HEK293 (cell line): Measurements from ENCODE around the gene AKR7A2.
A peak's percentile ranks its signal among the peaks of the same experiment; 100 is the strongest.

Source experiments
- CTCF ChIA-PET: fragments of 350-600 bp; formaldehyde crosslinking; extraction: SDS; loops from one replicate; lab custom pipeline; 2021; ENCODE audit warnings: antibody characterized with exemption; lab: Yijun Ruan, JAX
- POLR2A ChIA-PET: fragments of 300-600 bp; formaldehyde crosslinking; extraction: SDS; loops from one replicate; lab custom pipeline; 2020; ENCODE audit warnings: antibody characterized with exemption, inconsistent platforms; lab: Yijun Ruan, JAX
- H3K27ac ChIP-seq: fragments of 200-500 bp; sonication (Bioruptor generic); 2 replicates; pipeline ENCODE4 v1.5.1; 2014; ENCODE audit warnings: low read depth, low read length, control low read depth, inconsistent platforms; ENCODE audit errors: extremely low read depth
- H3K36me3 ChIP-seq, 2 experiments: fragments of 200-500 bp in 1 of 2; sonication (Bioruptor generic) in 1 of 2; 1 replicate in 1 of 2; 2 replicates in 1 of 2; pipeline ENCODE4 v1.5.1; 2014 to 2017; ENCODE audit warnings: inconsistent platforms in 2 of 2, low read length in 2 of 2; ENCODE audit not compliant: control insufficient read depth in 2 of 2, insufficient read depth in 1 of 2
- H3K4me1 ChIP-seq: fragments of 200-500 bp; sonication (Bioruptor generic); 2 replicates; pipeline ENCODE4 v1.5.1; 2014; ENCODE audit warnings: mild to moderate bottlenecking, low read length, inconsistent platforms; ENCODE audit not compliant: control insufficient read depth, insufficient read depth
- H3K4me3 ChIP-seq: 2 replicates; pipeline ENCODE4 v1.5.1; 2011; ENCODE audit warnings: low read depth, mild to moderate bottlenecking, control low read depth, low read length, moderate library complexity
- H3K9me3 ChIP-seq: fragments of 200-500 bp; sonication (Bioruptor generic); 2 replicates; pipeline ENCODE4 v1.5.1; 2014; ENCODE audit warnings: low read depth, low read length, inconsistent platforms; ENCODE audit not compliant: control insufficient read depth, insufficient read depth
- BCL11B ChIP-seq: fragments of 450-650 bp; formaldehyde crosslinking; IDR thresholded peaks from 2 replicates; pipeline ENCODE4 v1.5.1; 2016; ENCODE audit warnings: low read depth, missing biosample characterization, missing genetic modification characterization
- CTCF ChIP-seq: fragments of 450-650 bp; formaldehyde crosslinking; IDR thresholded peaks from 2 replicates; pipeline ENCODE4 v1.5.1; 2016; ENCODE audit warnings: missing biosample characterization, missing genetic modification characterization
- ELK4 ChIP-seq: IDR thresholded peaks from 2 replicates; pipeline ENCODE4 v1.6.1; 2011; ENCODE audit warnings: mild to moderate bottlenecking, low read depth, low read length, borderline replicate concordance
- KLF1 ChIP-seq: fragments of 450-650 bp; formaldehyde crosslinking; IDR thresholded peaks from 2 replicates; pipeline ENCODE4 v1.5.1; 2016; ENCODE audit warnings: missing biosample characterization, missing genetic modification characterization
- KLF10 ChIP-seq: fragments of 450-650 bp; IDR thresholded peaks from 2 replicates; pipeline ENCODE4 v1.5.1; 2018; ENCODE audit warnings: missing biosample characterization, mild to moderate bottlenecking, missing genetic modification characterization
- KLF17 ChIP-seq: fragments of 450-650 bp; formaldehyde crosslinking; IDR thresholded peaks from 2 replicates; pipeline ENCODE4 v1.5.1; 2016; ENCODE audit warnings: missing biosample characterization, missing genetic modification characterization
- KLF9 ChIP-seq: fragments of 450-650 bp; formaldehyde crosslinking; IDR thresholded peaks from 2 replicates; pipeline ENCODE4 v1.5.1; 2016; ENCODE audit warnings: missing biosample characterization, missing genetic modification characterization, low read depth
- REPIN1 ChIP-seq: fragments of 450-650 bp; formaldehyde crosslinking; IDR thresholded peaks from 2 replicates; pipeline ENCODE4 v1.5.1; 2017; ENCODE audit warnings: missing biosample characterization, missing genetic modification characterization, low read depth
- TCF7L2 ChIP-seq: IDR thresholded peaks from 2 replicates; pipeline ENCODE4 v1.6.1; 2011; ENCODE audit warnings: low read depth, mild to moderate bottlenecking, inconsistent platforms, low read length, moderate library complexity, borderline replicate concordance
- YY1 ChIP-seq: fragments of 450-650 bp; formaldehyde crosslinking; IDR thresholded peaks from 2 replicates; pipeline ENCODE4 v1.5.1; 2018; ENCODE audit warnings: missing biosample characterization, missing genetic modification characterization
- ZFP37 ChIP-seq: fragments of 450-650 bp; formaldehyde crosslinking; IDR thresholded peaks from 2 replicates; pipeline ENCODE4 v1.5.1; 2016; ENCODE audit warnings: missing biosample characterization, missing genetic modification characterization
- ZNF133 ChIP-seq: fragments of 450-650 bp; formaldehyde crosslinking; IDR thresholded peaks from 2 replicates; pipeline ENCODE4 v1.5.1; 2016; ENCODE audit warnings: missing biosample characterization, missing genetic modification characterization
- ZNF16 ChIP-seq: fragments of 450-650 bp; formaldehyde crosslinking; IDR thresholded peaks from 2 replicates; pipeline ENCODE4 v1.5.1; 2016; ENCODE audit warnings: low read depth, missing biosample characterization, missing genetic modification characterization
- ZNF280D ChIP-seq: fragments of 450-650 bp; formaldehyde crosslinking; IDR thresholded peaks from 2 replicates; pipeline ENCODE4 v1.5.1; 2016; ENCODE audit warnings: missing biosample characterization, missing genetic modification characterization
- ZNF362 ChIP-seq: fragments of 450-650 bp; formaldehyde crosslinking; IDR thresholded peaks from 2 replicates; pipeline ENCODE4 v1.5.1; 2016; ENCODE audit warnings: missing biosample characterization, missing genetic modification characterization
- ZNF473 ChIP-seq: fragments of 450-650 bp; formaldehyde crosslinking; IDR thresholded peaks from 2 replicates; pipeline ENCODE4 v1.5.1; 2017; ENCODE audit warnings: missing biosample characterization, missing genetic modification characterization
- ZNF518A ChIP-seq: fragments of 450-650 bp; formaldehyde crosslinking; conservative IDR thresholded peaks from 2 replicates; pipeline ENCODE4 v1.5.1; 2016; ENCODE audit warnings: low read depth, missing biosample characterization, missing genetic modification characterization
- ZNF530 ChIP-seq: fragments of 450-650 bp; formaldehyde crosslinking; IDR thresholded peaks from 2 replicates; pipeline ENCODE4 v1.5.1; 2016; ENCODE audit warnings: low read depth, missing biosample characterization, missing genetic modification characterization
- ZNF544 ChIP-seq: fragments of 450-650 bp; formaldehyde crosslinking; IDR thresholded peaks from 2 replicates; pipeline ENCODE4 v1.5.0; 2017; ENCODE audit warnings: missing biosample characterization, missing genetic modification characterization
- ZNF600 ChIP-seq: fragments of 450-650 bp; formaldehyde crosslinking; IDR thresholded peaks from 2 replicates; pipeline ENCODE4 v1.5.1; 2016; ENCODE audit warnings: missing biosample characterization, missing genetic modification characterization
- ZNF707 ChIP-seq: fragments of 450-650 bp; formaldehyde crosslinking; IDR thresholded peaks from 2 replicates; pipeline ENCODE4 v1.5.1; 2016; ENCODE audit warnings: missing biosample characterization, missing genetic modification characterization
- ZNF785 ChIP-seq: fragments of 450-650 bp; formaldehyde crosslinking; IDR thresholded peaks from 2 replicates; pipeline ENCODE4 v1.5.1; 2016; ENCODE audit warnings: missing biosample characterization, missing genetic modification characterization

AKR7A2 gene

GRCh38 chr1:19344831-19345230, 32.9 kb upstream of the AKR7A2 start:
- no peak overlapping the region for H3K4me3 ChIP-seq
- ChIA-PET POLR2A (no interaction called here), CTCF (interaction anchor here (0.6 to 3.7 kb wide), 7 partner anchors 9 to 316 kb away, joined by 3 to 19 read pairs (median 5); no protein-coding TSS in a partner anchor)
- H3K27ac ChIP-seq = no peak overlapping the region
- H3K9me3 ChIP-seq = no peaks in the 10 kb centered on the region
- H3K4me1 ChIP-seq = no peaks in the 10 kb centered on the region
- no peak for TF ChIP-seq ZNF280D
- no peak for TF ChIP-seq ZNF16 (tag by site-specific recombination)
- TF ChIP-seq ZNF530 (tag by site-specific recombination) = no peak
- no peak for TF ChIP-seq TCF7L2
- no peak for TF ChIP-seq ZNF362 (tag by site-specific recombination)
- no peak for TF ChIP-seq ZNF707 (tag by site-specific recombination)
- no peak for TF ChIP-seq KLF10 (tag by site-specific recombination)
- TF ChIP-seq ZNF600 (tag by site-specific recombination) = no peak
- no peak for TF ChIP-seq ZNF133 (tag by site-specific recombination)
- TF ChIP-seq ZNF518A (tag by site-specific recombination) = no peak
- TF ChIP-seq ZNF785 (tag by site-specific recombination) = no peak
- TF ChIP-seq ZNF473 = no peak
- TF ChIP-seq ZNF544 = no peak
- TF ChIP-seq ZFP37 (tag by site-specific recombination) = no peak
- TF ChIP-seq, all 188 proteins: peak for 0
- H3K36me3 ChIP-seq = peaks cover 0 to 79% of the 10 kb centered on the region in 2 experiments; a peak in 2 of 3 replicates

GRCh38 chr1:19344372-19344810, 32.4 kb upstream of the AKR7A2 start:
- Histone ChIP-seq H3K4me1 (no peaks in the 10 kb centered on the region), H3K36me3 (peaks cover 0 to 79% of the 10 kb centered on the region in 2 experiments; a peak in 2 of 3 replicates), H3K4me3 (no peak overlapping the region), H3K9me3 (no peaks in the 10 kb centered on the region), H3K27ac (no peak overlapping the region)
- CTCF ChIA-PET = interaction anchor here (0.6 to 3.7 kb wide), 11 partner anchors 9 to 316 kb away, joined by 3 to 19 read pairs (median 4); no protein-coding TSS in a partner anchor
- POLR2A ChIA-PET = no interaction called here
- TF ChIP-seq BCL11B = peak; percentile 84; the same call in 1 of the 2 replicates
- TF ChIP-seq KLF9 (tag by site-specific recombination) = peak; percentile 30; the same call in 1 of the 2 replicates
- TF ChIP-seq KLF17 (tag by site-specific recombination) = peak; percentile 34; the same call in 1 of the 2 replicates
- no peak for TF ChIP-seq ELK4
- no peak for TF ChIP-seq YY1 (tag by site-specific recombination)
- no peak for TF ChIP-seq REPIN1 (tag by site-specific recombination)
- 0 out of 2 replicates have a peak, but pooled peaks have one; percentile 13 for TF ChIP-seq KLF1
- peak; percentile 73 for TF ChIP-seq CTCF
- TF ChIP-seq ZNF16 (tag by site-specific recombination) = no peak
